Measurements from ENCODE around the gene LHFPL2. TPM values are rescaled to one million over a fixed set of nuclear protein-coding genes. Genes with fewer than 3 reads are reported as not detected.

LHFPL2 gene
- total RNA-seq, 1 donor from 2014 or later, result 113 TPM

DNA sequence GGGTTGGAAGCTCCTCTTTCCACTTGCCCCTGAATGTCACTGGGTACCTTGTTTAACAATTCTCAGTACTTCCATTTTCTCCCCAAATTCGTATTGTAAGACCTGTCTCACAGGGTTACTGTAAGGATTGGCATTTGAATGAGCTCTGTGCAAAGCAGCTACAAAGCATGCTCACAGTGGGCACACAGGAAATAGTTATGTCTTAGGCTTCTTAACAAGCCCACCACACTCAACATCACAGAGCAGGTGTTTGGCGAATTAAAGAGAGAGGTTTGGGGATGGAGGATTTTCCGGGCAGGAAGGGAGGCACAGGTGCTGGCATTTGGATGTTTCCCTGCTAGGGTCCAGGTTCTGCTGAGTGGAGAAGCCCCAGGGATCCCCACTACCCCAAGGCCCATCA is 17.0 kb upstream of the LHFPL2 start:
- peak overlapping the region; percentile 89 for H3K27ac Mint-ChIP-seq (ENCODE audit: unreplicated experiment)
- DNase-seq (ENCODE audit: extremely low spot score, unreplicated experiment), result no peak
- no peaks in the 10 kb centered on the region for H3K36me3 Mint-ChIP-seq (ENCODE audit: unreplicated experiment)
- H3K4me1 Mint-ChIP-seq (ENCODE audit: unreplicated experiment), result peaks cover 24% of the 10 kb centered on the region
- H3K27me3 Mint-ChIP-seq (ENCODE audit: unreplicated experiment), result no peaks in the 10 kb centered on the region
- no peaks in the 10 kb centered on the region for H3K9me3 Mint-ChIP-seq (ENCODE audit: unreplicated experiment)
- TF ChIP-seq, protein P1, sequence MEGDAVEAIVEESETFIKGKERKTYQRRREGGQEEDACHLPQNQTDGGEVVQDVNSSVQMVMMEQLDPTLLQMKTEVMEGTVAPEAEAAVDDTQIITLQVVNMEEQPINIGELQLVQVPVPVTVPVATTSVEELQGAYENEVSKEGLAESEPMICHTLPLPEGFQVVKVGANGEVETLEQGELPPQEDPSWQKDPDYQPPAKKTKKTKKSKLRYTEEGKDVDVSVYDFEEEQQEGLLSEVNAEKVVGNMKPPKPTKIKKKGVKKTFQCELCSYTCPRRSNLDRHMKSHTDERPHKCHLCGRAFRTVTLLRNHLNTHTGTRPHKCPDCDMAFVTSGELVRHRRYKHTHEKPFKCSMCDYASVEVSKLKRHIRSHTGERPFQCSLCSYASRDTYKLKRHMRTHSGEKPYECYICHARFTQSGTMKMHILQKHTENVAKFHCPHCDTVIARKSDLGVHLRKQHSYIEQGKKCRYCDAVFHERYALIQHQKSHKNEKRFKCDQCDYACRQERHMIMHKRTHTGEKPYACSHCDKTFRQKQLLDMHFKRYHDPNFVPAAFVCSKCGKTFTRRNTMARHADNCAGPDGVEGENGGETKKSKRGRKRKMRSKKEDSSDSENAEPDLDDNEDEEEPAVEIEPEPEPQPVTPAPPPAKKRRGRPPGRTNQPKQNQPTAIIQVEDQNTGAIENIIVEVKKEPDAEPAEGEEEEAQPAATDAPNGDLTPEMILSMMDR (IDR thresholded peaks at IDR 0.05), result no peak
- H3K4me3 Mint-ChIP-seq (ENCODE audit: unreplicated experiment), result no peak overlapping the region

DNA sequence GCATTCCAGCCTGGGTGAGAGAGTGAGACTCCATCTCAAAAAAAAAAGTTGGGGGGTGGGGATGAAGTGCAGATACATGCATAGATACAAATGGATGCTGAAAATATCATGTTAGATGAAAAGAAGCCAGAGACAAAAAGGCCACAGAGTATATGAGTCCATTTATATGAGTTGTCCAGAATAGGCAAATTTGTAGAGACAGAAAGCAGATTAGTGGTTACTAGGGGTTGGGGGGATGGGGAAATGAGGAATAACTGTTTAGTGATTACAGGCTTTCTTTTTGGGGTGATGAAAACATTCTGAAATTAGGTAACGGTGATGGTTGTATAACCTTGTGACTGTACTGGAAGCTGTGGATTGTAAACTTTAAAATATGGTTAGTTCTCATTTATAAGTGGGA is 13.8 kb upstream of the LHFPL2 start:
- TF ChIP-seq, protein P1 (IDR thresholded peaks at IDR 0.05), result no peak
- H3K36me3 Mint-ChIP-seq (ENCODE audit: unreplicated experiment), result no peaks in the 10 kb centered on the region
- no peak overlapping the region for H3K27ac Mint-ChIP-seq (ENCODE audit: unreplicated experiment)
- H3K9me3 Mint-ChIP-seq (ENCODE audit: unreplicated experiment), result no peaks in the 10 kb centered on the region
- H3K4me3 Mint-ChIP-seq (ENCODE audit: unreplicated experiment), result no peak overlapping the region
- no peak for DNase-seq (ENCODE audit: extremely low spot score, unreplicated experiment)
- H3K27me3 Mint-ChIP-seq (ENCODE audit: unreplicated experiment), result no peaks in the 10 kb centered on the region
- H3K4me1 Mint-ChIP-seq (ENCODE audit: unreplicated experiment), result peaks cover 25% of the 10 kb centered on the region

DNA sequence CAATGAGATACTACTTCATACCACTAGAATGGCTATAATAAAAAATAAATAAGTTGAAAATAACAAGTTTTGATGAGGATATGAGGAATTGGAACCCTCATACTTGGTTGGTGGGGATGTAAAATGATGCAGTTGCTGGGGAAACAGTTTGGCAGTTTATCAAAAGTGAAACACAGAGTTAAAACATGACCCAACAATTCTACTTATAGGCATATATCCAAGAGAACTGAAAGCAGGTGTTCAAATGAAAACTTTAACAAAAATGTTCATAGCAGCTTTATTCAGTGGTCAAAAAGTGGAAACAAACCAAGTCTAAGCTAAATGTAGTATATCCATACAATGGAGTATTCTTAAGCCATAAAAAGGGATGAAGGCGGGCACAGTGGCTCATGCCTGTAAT is 13.1 kb upstream of the LHFPL2 start:
- Mint-ChIP-seq H3K4me3 (ENCODE audit: unreplicated experiment) (no peak overlapping the region), H3K9me3 (ENCODE audit: unreplicated experiment) (no peaks in the 10 kb centered on the region), H3K4me1 (ENCODE audit: unreplicated experiment) (peaks cover 23% of the 10 kb centered on the region), H3K27ac (ENCODE audit: unreplicated experiment) (no peak overlapping the region), H3K27me3 (ENCODE audit: unreplicated experiment) (no peaks in the 10 kb centered on the region), H3K36me3 (ENCODE audit: unreplicated experiment) (no peaks in the 10 kb centered on the region)
- no peak for DNase-seq (ENCODE audit: extremely low spot score, unreplicated experiment)
- TF ChIP-seq, protein P1 (IDR thresholded peaks at IDR 0.05), result no peak

DNA sequence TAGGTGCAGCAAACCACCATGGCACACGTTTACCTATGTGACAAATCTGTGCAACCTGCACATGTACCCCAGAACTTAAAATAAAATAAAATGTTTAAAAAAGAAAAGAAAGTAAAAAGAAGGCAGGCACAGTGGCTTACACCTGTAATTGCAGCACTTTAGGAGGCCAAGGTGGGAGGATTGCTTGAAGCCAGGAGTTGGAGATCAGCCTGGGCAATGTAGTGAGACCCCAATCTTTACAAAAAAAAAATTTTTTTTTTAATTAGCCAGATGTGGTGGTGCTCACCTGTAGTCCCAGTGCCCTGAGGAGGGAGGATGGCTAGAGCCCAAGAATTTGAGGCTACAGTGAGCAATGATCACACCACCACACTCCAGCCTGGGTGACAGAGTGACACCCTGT is 12.5 kb upstream of the LHFPL2 start:
- no peak for DNase-seq (ENCODE audit: extremely low spot score, unreplicated experiment)
- Mint-ChIP-seq H3K36me3 (ENCODE audit: unreplicated experiment) (no peaks in the 10 kb centered on the region), H3K4me3 (ENCODE audit: unreplicated experiment) (no peak overlapping the region), H3K9me3 (ENCODE audit: unreplicated experiment) (no peaks in the 10 kb centered on the region), H3K27me3 (ENCODE audit: unreplicated experiment) (no peaks in the 10 kb centered on the region), H3K4me1 (ENCODE audit: unreplicated experiment) (peaks cover 19% of the 10 kb centered on the region), H3K27ac (ENCODE audit: unreplicated experiment) (no peak overlapping the region)
- TF ChIP-seq, protein P1 (IDR thresholded peaks at IDR 0.05), result no peak

DNA sequence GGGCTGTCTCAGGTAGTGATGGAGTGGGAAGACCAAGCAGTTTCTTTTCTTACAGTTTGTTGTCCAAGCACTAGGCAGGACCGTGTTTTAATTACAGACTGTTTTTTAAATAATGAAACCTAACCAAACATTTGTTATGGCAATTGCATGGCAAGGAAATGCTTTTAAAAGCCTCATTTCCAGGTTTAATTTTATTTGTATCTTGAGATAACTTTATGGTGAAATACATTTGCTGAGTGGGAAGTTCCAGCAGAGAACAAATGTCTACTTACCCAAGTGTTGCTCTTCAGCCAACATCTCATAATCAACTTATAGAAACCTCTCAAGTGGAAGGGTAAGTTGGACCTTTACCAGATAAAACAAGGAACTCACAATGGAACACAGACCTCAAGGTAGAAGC is 11.8 kb upstream of the LHFPL2 start:
- Mint-ChIP-seq H3K27me3 (ENCODE audit: unreplicated experiment) (no peaks in the 10 kb centered on the region), H3K27ac (ENCODE audit: unreplicated experiment) (no peak overlapping the region), H3K4me1 (ENCODE audit: unreplicated experiment) (peaks cover 16% of the 10 kb centered on the region), H3K36me3 (ENCODE audit: unreplicated experiment) (no peaks in the 10 kb centered on the region), H3K9me3 (ENCODE audit: unreplicated experiment) (no peaks in the 10 kb centered on the region), H3K4me3 (ENCODE audit: unreplicated experiment) (no peak overlapping the region)
- TF ChIP-seq, protein P1 (IDR thresholded peaks at IDR 0.05), result no peak
- no peak for DNase-seq (ENCODE audit: extremely low spot score, unreplicated experiment)
